Progenitor cell of endocrine pancreas (in vitro differentiated cells): Measurements from ENCODE around the gene IL1RN. TPM values are rescaled to one million over a fixed set of nuclear protein-coding genes. Genes with fewer than 3 reads are reported as not detected.

Experiments
- DNase-seq: peaks from one replicate; pipeline ENCODE4 v3.0.0; 2021; ENCODE audit warnings: low spot score; ENCODE audit not compliant: unreplicated experiment
- H3K27ac Mint-ChIP-seq: 2 replicates; pipeline ENCODE4 v1.8.0; 2021; ENCODE audit warnings: mild to moderate bottlenecking, moderate library complexity, mixed read lengths
- H3K27me3 Mint-ChIP-seq: 2 replicates; pipeline ENCODE4 v1.8.0; 2021; ENCODE audit warnings: mixed read lengths
- H3K36me3 Mint-ChIP-seq: 2 replicates; pipeline ENCODE4 v1.8.0; 2022; ENCODE audit warnings: mixed read lengths; ENCODE audit not compliant: insufficient read depth
- H3K4me1 Mint-ChIP-seq: 2 replicates; pipeline ENCODE4 v1.8.0; 2021; ENCODE audit warnings: low read depth, mixed read lengths
- H3K4me3 Mint-ChIP-seq: 2 replicates; pipeline ENCODE4 v1.8.0; 2021; ENCODE audit warnings: low read depth, mild to moderate bottlenecking, moderate library complexity, mixed read lengths
- H3K9me3 Mint-ChIP-seq: 2 replicates; pipeline ENCODE4 v1.8.0; 2021; ENCODE audit warnings: low read depth, mixed read lengths
- CTCF ChIP-seq: fragments of 200-600 bp; sonication (generic); IDR thresholded peaks from one replicate; pipeline ENCODE4 v1.5.0; 2021; ENCODE audit warnings: antibody characterized with exemption, mild to moderate bottlenecking; ENCODE audit not compliant: unreplicated experiment
- total RNA-seq: library from RNA; stranded (reverse); gene quantifications from 2 replicates; pipeline ENCODE4 v1.2.1, GENCODE V29; 2021

IL1RN gene
- total RNA-seq, 1 donor from 2014 or later = not detected

DNA sequence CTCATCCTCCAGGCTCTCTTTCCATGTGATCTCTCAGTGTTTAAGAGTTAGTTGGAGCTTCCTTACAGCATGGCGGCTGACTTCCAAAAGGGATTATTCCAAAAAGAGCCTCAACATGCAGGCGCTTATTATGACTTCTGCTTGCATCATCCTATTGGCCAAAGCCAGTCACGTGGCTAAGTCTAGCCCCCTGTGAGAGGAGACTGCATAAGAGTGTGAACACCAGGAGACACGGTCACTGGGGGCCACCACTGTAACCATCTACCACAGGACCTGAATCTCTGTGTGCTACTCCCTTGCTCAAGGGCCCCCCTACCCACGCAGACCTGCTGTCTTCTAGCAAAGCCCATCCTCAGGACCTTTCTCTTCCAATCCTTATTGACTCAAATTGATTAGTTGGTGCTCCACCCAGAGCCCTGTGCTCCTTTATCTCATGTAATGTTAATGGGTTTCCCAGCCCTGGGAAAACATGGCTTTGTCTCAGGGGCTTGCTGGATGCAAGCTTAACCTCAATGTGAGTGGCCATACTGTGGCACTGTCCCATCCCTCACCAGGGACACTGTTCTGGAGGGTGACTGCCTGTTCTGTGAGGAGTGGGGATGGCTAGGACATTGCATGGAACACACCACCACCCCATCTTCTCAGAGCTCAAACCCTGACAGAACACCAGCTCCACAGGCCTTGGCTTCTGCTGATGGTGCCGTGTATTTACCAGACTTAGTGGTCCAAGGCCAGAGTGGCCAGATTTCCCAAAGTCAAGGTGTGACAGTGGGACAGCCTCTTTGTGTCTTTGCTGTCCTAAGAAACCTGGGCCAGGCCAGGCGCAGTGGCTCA lies 4.2 kb downstream of the IL1RN start:
- TF ChIP-seq CTCF = no peak
- H3K27me3 Mint-ChIP-seq = no peaks in the 10 kb centered on the region
- no peaks in the 10 kb centered on the region for H3K9me3 Mint-ChIP-seq
- no peak overlapping the region for H3K27ac Mint-ChIP-seq
- no peak for DNase-seq
- H3K36me3 Mint-ChIP-seq = no peaks in the 10 kb centered on the region
- peaks cover 7% of the 10 kb centered on the region for H3K4me1 Mint-ChIP-seq
- H3K4me3 Mint-ChIP-seq = no peak overlapping the region

DNA sequence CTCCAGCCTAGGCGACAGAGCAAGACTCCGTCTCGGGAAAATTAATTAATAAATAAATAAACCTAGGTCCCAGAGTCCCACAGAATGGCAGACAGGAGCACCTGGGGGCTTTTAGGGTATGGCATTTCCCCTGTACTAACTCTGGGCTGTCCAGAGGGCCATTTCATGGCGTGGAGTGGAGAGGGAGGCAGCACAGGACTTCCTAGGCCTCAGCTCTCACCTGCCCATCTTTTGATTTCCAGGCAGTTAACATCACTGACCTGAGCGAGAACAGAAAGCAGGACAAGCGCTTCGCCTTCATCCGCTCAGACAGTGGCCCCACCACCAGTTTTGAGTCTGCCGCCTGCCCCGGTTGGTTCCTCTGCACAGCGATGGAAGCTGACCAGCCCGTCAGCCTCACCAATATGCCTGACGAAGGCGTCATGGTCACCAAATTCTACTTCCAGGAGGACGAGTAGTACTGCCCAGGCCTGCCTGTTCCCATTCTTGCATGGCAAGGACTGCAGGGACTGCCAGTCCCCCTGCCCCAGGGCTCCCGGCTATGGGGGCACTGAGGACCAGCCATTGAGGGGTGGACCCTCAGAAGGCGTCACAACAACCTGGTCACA lies 5.1 kb downstream of the IL1RN start:
- TF ChIP-seq CTCF = no peak
- Mint-ChIP-seq H3K9me3 (no peaks in the 10 kb centered on the region), H3K4me3 (no peak overlapping the region), H3K27me3 (no peaks in the 10 kb centered on the region), H3K27ac (no peak overlapping the region), H3K4me1 (no peaks in the 10 kb centered on the region), H3K36me3 (no peaks in the 10 kb centered on the region)
- DNase-seq = no peak

DNA sequence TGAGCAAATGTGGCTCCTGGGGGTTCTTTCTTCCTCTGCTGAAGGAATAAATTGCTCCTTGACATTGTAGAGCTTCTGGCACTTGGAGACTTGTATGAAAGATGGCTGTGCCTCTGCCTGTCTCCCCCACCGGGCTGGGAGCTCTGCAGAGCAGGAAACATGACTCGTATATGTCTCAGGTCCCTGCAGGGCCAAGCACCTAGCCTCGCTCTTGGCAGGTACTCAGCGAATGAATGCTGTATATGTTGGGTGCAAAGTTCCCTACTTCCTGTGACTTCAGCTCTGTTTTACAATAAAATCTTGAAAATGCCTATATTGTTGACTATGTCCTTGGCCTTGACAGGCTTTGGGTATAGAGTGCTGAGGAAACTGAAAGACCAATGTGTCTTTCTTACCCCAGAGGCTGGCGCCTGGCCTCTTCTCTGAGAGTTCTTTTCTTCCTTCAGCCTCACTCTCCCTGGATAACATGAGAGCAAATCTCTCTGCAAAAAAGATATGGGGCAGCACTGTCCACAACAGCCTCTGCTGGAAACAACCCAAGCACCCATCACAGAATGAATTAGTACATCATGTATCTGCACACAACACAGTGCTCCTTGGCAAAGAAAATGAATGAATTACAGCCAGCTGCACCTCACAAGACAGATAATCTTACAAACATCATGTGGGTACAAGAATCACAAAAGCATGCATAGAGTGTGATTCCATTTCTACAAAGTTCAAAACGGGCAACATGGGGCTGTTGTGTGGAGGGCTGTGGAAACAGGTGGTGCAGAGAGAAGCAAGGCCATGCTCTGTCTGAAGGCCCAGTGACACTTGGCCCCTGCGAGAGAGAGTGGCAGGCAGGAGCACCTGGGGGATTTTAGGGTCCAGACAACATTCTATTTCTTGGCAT lies 6.6 kb downstream of the IL1RN start:
- peaks cover 6% of the 10 kb centered on the region for H3K4me1 Mint-ChIP-seq
- no peak for TF ChIP-seq CTCF
- no peaks in the 10 kb centered on the region for H3K9me3 Mint-ChIP-seq
- H3K27ac Mint-ChIP-seq = no peak overlapping the region
- H3K36me3 Mint-ChIP-seq = no peaks in the 10 kb centered on the region
- DNase-seq = no peak
- H3K4me3 Mint-ChIP-seq = no peak overlapping the region
- H3K27me3 Mint-ChIP-seq = no peaks in the 10 kb centered on the region

DNA sequence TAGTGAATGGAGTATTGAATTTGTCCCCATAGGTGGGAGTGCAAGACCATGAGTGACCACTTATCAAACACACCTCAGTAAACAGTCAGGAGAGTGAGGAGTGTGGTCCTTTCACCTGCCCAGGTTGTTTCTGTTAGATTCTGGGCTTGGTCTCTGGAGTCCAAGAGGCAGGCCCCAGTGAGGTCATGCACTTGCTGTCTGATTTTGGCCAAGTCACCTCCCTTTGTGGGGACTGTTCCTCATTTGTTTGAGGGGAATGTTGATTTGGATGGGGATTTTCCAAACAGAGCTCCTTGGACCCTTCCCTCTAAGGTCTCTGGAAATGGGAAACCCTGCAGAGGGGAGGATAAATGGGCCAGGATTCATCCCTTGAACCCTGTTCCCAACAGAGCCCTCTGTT lies 7.3 kb downstream of the IL1RN start:
- TF ChIP-seq CTCF = no peak
- H3K27me3 Mint-ChIP-seq = no peaks in the 10 kb centered on the region
- no peak for DNase-seq
- H3K27ac Mint-ChIP-seq = no peak overlapping the region
- H3K4me1 Mint-ChIP-seq = peaks cover 9% of the 10 kb centered on the region
- H3K9me3 Mint-ChIP-seq = no peaks in the 10 kb centered on the region
- H3K36me3 Mint-ChIP-seq = no peaks in the 10 kb centered on the region
- H3K4me3 Mint-ChIP-seq = no peak overlapping the region

GRCh38 chr2:113135317-113135716 lies 7.9 kb downstream of the IL1RN start:
- H3K4me3 Mint-ChIP-seq = no peak overlapping the region
- no peak for DNase-seq
- no peak overlapping the region for H3K27ac Mint-ChIP-seq
- no peaks in the 10 kb centered on the region for H3K9me3 Mint-ChIP-seq
- no peaks in the 10 kb centered on the region for H3K27me3 Mint-ChIP-seq
- H3K36me3 Mint-ChIP-seq = no peaks in the 10 kb centered on the region
- no peak for TF ChIP-seq CTCF
- peaks cover 9% of the 10 kb centered on the region for H3K4me1 Mint-ChIP-seq
